ENCODE results near the gene RTP2. TPM values are rescaled to one million over a fixed set of nuclear protein-coding genes. Genes with fewer than 3 reads are reported as not detected.

RTP2 gene
- total and polyA plus RNA-seq, 3 donors from 2014 or later = 0.37 to 0.79 (median 0.71) TPM

DNA sequence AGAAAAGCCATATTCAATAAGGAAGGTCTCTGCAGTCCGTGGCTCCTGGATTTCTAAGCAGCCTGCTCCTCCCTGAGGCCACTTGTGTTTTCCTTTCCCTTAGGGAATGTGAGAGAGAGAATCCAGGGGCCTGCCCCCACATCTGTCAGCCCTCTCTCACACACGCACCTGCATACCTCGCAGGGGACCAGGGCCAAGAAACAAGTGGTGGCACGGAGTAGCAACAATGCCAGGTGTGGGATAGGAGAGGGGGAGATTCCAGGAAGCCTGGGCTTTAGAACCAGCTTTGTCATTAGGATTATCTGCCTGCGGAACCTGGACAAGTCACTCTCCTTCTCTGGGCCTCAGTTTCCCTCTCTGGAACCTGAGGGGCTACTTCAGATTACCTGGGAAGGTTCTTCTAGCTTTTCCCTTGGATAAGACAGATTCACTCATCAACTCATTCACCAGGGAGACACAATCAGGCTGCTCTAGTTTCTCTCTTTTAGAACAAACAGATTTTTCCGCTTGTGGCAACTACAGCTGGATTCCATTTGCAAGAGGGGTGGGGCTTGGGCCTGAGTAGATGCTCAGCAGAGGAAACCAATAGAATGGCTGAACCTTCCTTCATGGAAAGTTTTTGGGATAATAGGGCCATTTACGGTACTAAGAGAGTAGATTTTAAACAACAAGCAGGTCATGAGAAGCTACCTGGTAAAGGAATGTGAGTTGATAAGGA, 23.5 kb upstream of the RTP2 start:
- H3K27ac ChIP-seq = no peak overlapping the region
- TF ChIP-seq POLR2A (IDR thresholded peaks at IDR 0.05) = no peak
- TF ChIP-seq, protein P1, sequence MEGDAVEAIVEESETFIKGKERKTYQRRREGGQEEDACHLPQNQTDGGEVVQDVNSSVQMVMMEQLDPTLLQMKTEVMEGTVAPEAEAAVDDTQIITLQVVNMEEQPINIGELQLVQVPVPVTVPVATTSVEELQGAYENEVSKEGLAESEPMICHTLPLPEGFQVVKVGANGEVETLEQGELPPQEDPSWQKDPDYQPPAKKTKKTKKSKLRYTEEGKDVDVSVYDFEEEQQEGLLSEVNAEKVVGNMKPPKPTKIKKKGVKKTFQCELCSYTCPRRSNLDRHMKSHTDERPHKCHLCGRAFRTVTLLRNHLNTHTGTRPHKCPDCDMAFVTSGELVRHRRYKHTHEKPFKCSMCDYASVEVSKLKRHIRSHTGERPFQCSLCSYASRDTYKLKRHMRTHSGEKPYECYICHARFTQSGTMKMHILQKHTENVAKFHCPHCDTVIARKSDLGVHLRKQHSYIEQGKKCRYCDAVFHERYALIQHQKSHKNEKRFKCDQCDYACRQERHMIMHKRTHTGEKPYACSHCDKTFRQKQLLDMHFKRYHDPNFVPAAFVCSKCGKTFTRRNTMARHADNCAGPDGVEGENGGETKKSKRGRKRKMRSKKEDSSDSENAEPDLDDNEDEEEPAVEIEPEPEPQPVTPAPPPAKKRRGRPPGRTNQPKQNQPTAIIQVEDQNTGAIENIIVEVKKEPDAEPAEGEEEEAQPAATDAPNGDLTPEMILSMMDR (IDR thresholded peaks at IDR 0.05) = no peak
- H3K27me3 ChIP-seq = no peaks in the 10 kb centered on the region
- H3K36me3 ChIP-seq (ENCODE audit: low read depth, missing control alignments) = no peaks in the 10 kb centered on the region
- H3K4me1 ChIP-seq = no peaks in the 10 kb centered on the region
- H3K4me3 ChIP-seq = no peak overlapping the region
- 86% methylated on average over 7 of the region's 7 CpGs for WGBS, 2 donors
- intact Hi-C loops (cut with DNase I; ENCODE audit: low total_unique reads) = no loop called here
- DNase-seq = no peak
- H3K9me3 ChIP-seq = no peaks in the 10 kb centered on the region

DNA sequence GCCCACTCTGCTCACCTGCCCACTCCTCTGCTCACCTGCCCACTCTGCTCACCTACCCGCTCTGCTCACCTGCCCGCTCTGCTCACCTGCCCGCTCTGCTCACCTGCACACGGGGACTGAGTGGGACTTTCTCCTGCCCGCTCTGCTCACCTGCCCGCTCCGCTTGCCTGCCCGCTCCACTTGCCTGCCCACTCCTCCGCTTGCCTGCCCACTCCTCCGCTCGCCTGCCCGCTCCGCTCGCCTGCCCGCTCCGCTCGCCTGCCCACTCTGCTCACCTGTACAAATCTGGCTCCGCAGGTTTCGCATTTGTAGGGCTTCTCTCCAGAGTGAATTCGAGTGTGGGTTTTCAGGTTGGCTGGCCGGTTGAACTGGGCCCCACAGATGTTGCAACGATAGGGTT, 22.9 kb upstream of the RTP2 start:
- intact Hi-C loops (cut with DNase I; ENCODE audit: low total_unique reads) = no loop called here
- 93 to 94% methylated on average over 22 of the region's 22 CpGs for WGBS, 2 donors

DNA sequence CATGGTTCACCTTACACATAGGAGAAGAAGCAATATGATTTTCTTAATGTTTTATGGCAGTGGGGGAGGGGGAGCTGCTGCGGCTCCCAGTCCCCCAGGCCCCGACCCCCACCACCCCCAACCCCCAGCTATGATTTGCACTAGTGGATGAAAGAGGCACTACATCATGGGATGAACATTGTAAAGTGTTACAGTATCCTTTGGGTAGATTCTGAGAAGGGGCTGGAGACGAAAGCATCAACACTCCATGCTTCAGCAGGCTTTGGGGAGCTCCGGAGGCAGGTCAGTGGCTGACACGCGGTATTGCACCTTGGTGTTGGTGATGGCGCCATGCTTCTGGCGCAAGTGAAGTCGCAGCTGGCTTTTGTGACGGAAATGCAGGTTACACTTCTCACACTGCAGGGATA, 19.9 kb upstream of the RTP2 start:
- WGBS, 2 donors = 67 to 90% methylated on average over 6 to 10 of the region's 10 CpGs
- H3K36me3 ChIP-seq (ENCODE audit: low read depth, missing control alignments) = no peaks in the 10 kb centered on the region

More for the DNA sequence above, 22.9 kb upstream of the RTP2 start:
- TF ChIP-seq, protein P1 (IDR thresholded peaks at IDR 0.05) = no peak
- TF ChIP-seq POLR2A (IDR thresholded peaks at IDR 0.05) = no peak
- no peak for DNase-seq
- H3K27me3 ChIP-seq = no peaks in the 10 kb centered on the region
- H3K36me3 ChIP-seq (ENCODE audit: low read depth, missing control alignments) = no peaks in the 10 kb centered on the region
- H3K4me3 ChIP-seq = no peak overlapping the region
- no peak overlapping the region for H3K27ac ChIP-seq
- no peaks in the 10 kb centered on the region for H3K9me3 ChIP-seq
- H3K4me1 ChIP-seq = no peaks in the 10 kb centered on the region

DNA sequence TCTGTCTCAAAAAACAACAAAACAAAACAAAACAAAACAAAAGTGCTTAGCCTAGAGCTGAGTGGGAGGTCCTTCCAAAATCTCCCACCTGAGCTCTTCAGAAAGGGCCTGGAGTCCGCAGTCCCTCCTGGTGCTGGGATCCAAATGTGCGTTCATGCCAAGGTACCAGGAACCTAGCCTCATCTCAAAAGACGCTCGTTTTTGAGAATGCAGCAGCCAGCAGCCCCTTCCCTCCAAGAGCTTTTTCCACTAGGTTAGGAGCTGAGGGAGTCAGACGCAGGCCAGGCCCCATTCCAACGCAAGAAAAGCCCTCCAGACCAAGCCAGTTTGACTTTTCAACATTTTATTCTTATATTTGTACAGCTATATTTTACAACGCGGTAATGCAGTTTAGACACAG, 18.7 kb upstream of the RTP2 start:
- DNase-seq = no peak
- 86 to 91% methylated on average over 8 of the region's 8 CpGs for WGBS, 2 donors

More for the DNA sequence above, 19.9 kb upstream of the RTP2 start:
- intact Hi-C loops (cut with DNase I; ENCODE audit: low total_unique reads) = no loop called here
- no peak for DNase-seq
- Histone ChIP-seq H3K9me3 (no peaks in the 10 kb centered on the region), H3K27me3 (no peaks in the 10 kb centered on the region), H3K4me1 (no peaks in the 10 kb centered on the region), H3K27ac (no peak overlapping the region), H3K4me3 (no peak overlapping the region)
- no peak for TF ChIP-seq POLR2A (IDR thresholded peaks at IDR 0.05)
- TF ChIP-seq, protein P1 (IDR thresholded peaks at IDR 0.05) = no peak

More for the DNA sequence above, 18.7 kb upstream of the RTP2 start:
- Histone ChIP-seq H3K4me3 (no peak overlapping the region), H3K27ac (no peak overlapping the region), H3K27me3 (no peaks in the 10 kb centered on the region), H3K4me1 (no peaks in the 10 kb centered on the region), H3K36me3 (ENCODE audit: low read depth, missing control alignments) (no peaks in the 10 kb centered on the region), H3K9me3 (no peaks in the 10 kb centered on the region)
- TF ChIP-seq POLR2A (IDR thresholded peaks at IDR 0.05) = no peak
- TF ChIP-seq, protein P1 (IDR thresholded peaks at IDR 0.05) = no peak
- intact Hi-C loops (cut with DNase I; ENCODE audit: low total_unique reads) = no loop called here
